Endothelial cell of umbilical vein (primary cell): ENCODE measurements around the gene KLHL17.

ENCODE experiments used
- CTCF ChIP-seq, 2 donors: IDR thresholded peaks; 1 replicate in 1 of 2; 2 replicates in 1 of 2; pipeline ENCODE4 v1.5.1; 2011; ENCODE audit warnings: low read length in 2 of 2, mild to moderate bottlenecking in 2 of 2, moderate library complexity in 2 of 2, control low read depth in 1 of 2, inconsistent platforms in 1 of 2, low read depth in 1 of 2; ENCODE audit not compliant: insufficient read depth in 1 of 2; ENCODE audit errors: extremely low read depth in 1 of 2
- EZH2 ChIP-seq: IDR thresholded peaks from 2 replicates; pipeline ENCODE4 v1.6.1; 2012; ENCODE audit warnings: borderline replicate concordance, low read depth, mild to moderate bottlenecking, moderate library complexity, low read length, inconsistent platforms; ENCODE audit not compliant: severe bottlenecking
- FOS ChIP-seq: IDR thresholded peaks from 2 replicates; pipeline ENCODE4 v1.6.1; 2011; ENCODE audit warnings: mild to moderate bottlenecking, low read length, moderate library complexity, borderline replicate concordance; ENCODE audit not compliant: insufficient read depth
- GATA2 ChIP-seq: IDR thresholded peaks from 2 replicates; pipeline ENCODE4 v1.7.0; 2011; ENCODE audit warnings: low read depth, mild to moderate bottlenecking, moderate library complexity, mixed read lengths, low read length; ENCODE audit not compliant: insufficient read length, insufficient read depth
- JUN ChIP-seq: IDR thresholded peaks from 2 replicates; pipeline ENCODE4 v1.6.1; 2011; ENCODE audit warnings: borderline replicate concordance, low read depth; ENCODE audit not compliant: insufficient read length, insufficient read depth
- MAX ChIP-seq: IDR thresholded peaks from 2 replicates; pipeline ENCODE4 v1.6.1; 2011; ENCODE audit not compliant: insufficient read depth, insufficient read length
- POLR2A ChIP-seq: IDR thresholded peaks from 2 replicates; pipeline ENCODE4 v1.6.1; 2012; ENCODE audit warnings: low read depth, mild to moderate bottlenecking, control low read depth, low read length
- POLR2AphosphoS5 ChIP-seq: IDR thresholded peaks from 2 replicates; pipeline ENCODE4 v1.6.1; 2012; ENCODE audit warnings: low read depth, mild to moderate bottlenecking, control low read depth, low read length, moderate library complexity; ENCODE audit not compliant: insufficient read depth

- TF ChIP-seq CTCF (IDR thresholded peaks at IDR 0.05; ENCODE audit: extremely low read depth in 1 of 2, insufficient read depth in 1 of 2, low read depth in 1 of 2, low read length in 2 of 2) (no peak), FOS (no peak), EZH2 (no peak), POLR2A (no peak), MAX (no peak), JUN (no peak), POLR2AphosphoS5 (no peak), GATA2 (no peak)
Observed at GRCh38 chr1:955474-955873, 4.9 kb upstream of the KLHL17 start.
